ENCODE results near the gene CUX1. TPM values are rescaled to one million over a fixed set of nuclear protein-coding genes. Genes with fewer than 3 reads are reported as not detected.

CUX1 gene
- total RNA-seq, 3 donors from 2014 or later: 35.1 to 54.4 (median 41.1) TPM

DNA sequence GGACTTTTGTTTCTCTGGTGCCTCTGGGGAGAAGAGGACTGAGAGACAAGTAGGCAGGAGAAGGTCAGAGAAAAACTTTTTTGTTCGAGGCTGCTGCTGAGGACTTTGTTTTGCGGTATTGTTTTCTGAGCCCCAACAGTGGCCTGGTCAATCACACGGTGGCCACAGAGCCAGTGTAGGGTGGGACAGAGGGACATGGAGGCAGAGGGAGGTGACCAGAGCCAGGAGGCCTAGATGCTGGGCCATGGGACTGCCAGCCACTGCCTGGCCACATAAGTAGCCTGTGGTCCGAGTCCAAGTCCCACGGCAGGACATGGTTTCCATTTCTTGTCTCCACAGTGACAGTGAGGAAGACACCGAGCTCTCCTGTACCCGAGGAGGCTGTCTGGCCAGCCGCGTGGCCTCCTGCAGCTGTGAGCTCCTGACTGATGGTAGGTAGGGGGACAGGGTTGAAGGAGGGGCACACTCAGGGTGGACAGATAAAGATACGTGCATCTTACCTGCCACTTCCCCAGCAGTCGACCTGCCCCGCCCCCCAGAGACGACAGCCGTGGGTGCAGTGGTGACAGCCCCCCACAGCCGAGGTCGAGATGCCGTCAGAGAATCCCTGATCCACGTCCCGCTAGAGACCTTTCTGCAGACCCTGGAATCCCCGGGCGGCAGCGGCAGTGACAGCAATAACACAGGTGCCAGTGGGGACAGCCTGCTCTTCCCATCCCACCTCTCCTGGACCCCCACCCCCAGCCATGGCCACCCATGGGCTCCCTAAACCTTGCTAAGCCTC, 496.8 kb downstream of the CUX1 start:
- TF ChIP-seq POLR2AphosphoS5 (IDR thresholded peaks at IDR 0.05) (no peak), POLR2A (IDR thresholded peaks at IDR 0.05) (no peak)
- TF ChIP-seq, protein P1, sequence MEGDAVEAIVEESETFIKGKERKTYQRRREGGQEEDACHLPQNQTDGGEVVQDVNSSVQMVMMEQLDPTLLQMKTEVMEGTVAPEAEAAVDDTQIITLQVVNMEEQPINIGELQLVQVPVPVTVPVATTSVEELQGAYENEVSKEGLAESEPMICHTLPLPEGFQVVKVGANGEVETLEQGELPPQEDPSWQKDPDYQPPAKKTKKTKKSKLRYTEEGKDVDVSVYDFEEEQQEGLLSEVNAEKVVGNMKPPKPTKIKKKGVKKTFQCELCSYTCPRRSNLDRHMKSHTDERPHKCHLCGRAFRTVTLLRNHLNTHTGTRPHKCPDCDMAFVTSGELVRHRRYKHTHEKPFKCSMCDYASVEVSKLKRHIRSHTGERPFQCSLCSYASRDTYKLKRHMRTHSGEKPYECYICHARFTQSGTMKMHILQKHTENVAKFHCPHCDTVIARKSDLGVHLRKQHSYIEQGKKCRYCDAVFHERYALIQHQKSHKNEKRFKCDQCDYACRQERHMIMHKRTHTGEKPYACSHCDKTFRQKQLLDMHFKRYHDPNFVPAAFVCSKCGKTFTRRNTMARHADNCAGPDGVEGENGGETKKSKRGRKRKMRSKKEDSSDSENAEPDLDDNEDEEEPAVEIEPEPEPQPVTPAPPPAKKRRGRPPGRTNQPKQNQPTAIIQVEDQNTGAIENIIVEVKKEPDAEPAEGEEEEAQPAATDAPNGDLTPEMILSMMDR (IDR thresholded peaks at IDR 0.05): no peak

DNA sequence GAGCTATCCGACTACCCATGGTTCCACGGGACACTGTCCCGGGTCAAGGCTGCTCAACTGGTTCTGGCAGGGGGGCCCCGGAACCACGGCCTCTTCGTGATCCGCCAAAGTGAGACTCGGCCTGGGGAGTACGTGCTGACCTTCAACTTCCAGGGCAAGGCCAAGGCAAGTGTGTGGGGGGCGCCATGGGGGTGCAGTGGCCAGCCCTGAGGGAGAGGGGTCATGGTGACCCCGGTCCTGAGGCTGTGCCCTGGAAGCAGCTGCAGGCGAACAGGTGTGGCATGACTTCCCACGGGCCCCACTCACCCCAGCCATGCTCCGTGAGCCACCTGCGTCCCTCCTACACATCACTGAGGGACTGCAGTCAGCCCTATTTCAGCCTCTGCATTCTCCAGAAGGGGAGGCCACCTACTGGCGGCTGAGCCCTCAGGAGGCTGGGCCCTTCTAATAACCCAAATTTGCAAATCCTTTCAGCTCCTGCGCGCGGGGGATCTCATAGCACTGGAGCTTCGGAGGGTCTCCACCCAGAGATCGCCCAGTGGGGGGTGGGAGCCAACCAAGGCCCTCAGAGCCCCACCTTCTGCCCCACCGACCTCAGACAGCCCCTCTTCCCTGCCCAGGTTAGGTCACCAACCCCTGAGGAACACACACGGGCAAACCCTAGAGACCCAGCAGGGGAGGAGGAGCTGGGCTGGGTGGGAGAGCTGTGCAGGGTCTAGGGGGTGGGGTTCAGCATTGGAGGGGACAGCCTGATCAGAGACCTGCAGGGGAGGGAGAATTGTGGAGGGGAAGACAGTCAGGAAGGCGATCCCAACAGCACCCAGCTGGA, 500.0 kb downstream of the CUX1 start:
- TF ChIP-seq POLR2AphosphoS5 (IDR thresholded peaks at IDR 0.05) (no peak), POLR2A (IDR thresholded peaks at IDR 0.05) (no peak)
- TF ChIP-seq, protein P1 (IDR thresholded peaks at IDR 0.05): no peak
- intact Hi-C loops (cut with DNase I; ENCODE audit: low total_unique reads): no loop called here
- Histone ChIP-seq H3K27ac (no peak overlapping the region), H3K4me1 (no peaks in the 10 kb centered on the region), H3K4me3 (no peak overlapping the region), H3K36me3 (no peaks in the 10 kb centered on the region), H3K27me3 (no peaks in the 10 kb centered on the region), H3K9me3 (no peaks in the 10 kb centered on the region)
- DNase-seq (ENCODE audit: low spot score in 2 of 2): no peak

More for the DNA sequence above, 496.8 kb downstream of the CUX1 start:
- H3K27ac ChIP-seq: no peak overlapping the region
- H3K9me3 ChIP-seq: no peaks in the 10 kb centered on the region
- no peak overlapping the region for H3K4me3 ChIP-seq
- no peaks in the 10 kb centered on the region for H3K36me3 ChIP-seq
- no peaks in the 10 kb centered on the region for H3K27me3 ChIP-seq
- no peak for DNase-seq (ENCODE audit: low spot score in 2 of 2)
- intact Hi-C loops (cut with DNase I; ENCODE audit: low total_unique reads): no loop called here
- no peaks in the 10 kb centered on the region for H3K4me1 ChIP-seq

GRCh38 chr7:102318482-102318971, 501.1 kb downstream of the CUX1 start:
- Histone ChIP-seq H3K27ac (peak overlapping the region in 1 of 2 donors; percentile 35), H3K36me3 (no peaks in the 10 kb centered on the region), H3K4me3 (no peak overlapping the region), H3K27me3 (no peaks in the 10 kb centered on the region), H3K9me3 (no peaks in the 10 kb centered on the region), H3K4me1 (no peaks in the 10 kb centered on the region)
- intact Hi-C loops (cut with DNase I; ENCODE audit: low total_unique reads): no loop called here
- TF ChIP-seq POLR2AphosphoS5 (IDR thresholded peaks at IDR 0.05) (no peak), POLR2A (IDR thresholded peaks at IDR 0.05) (no peak)
- TF ChIP-seq, protein P1 (IDR thresholded peaks at IDR 0.05): peak in 1 of 3 donors; percentile 9
- no peak for DNase-seq (ENCODE audit: low spot score in 2 of 2)

- intact Hi-C loops (cut with DNase I; ENCODE audit: low total_unique reads): no loop called here
- Histone ChIP-seq H3K4me1 (no peaks in the 10 kb centered on the region), H3K36me3 (no peaks in the 10 kb centered on the region), H3K4me3 (no peak overlapping the region), H3K9me3 (no peaks in the 10 kb centered on the region), H3K27me3 (no peaks in the 10 kb centered on the region), H3K27ac (peak overlapping the region in 1 of 2 donors; percentile 35)
- TF ChIP-seq POLR2AphosphoS5 (IDR thresholded peaks at IDR 0.05): no peak
- TF ChIP-seq POLR2A (IDR thresholded peaks at IDR 0.05): no peak
- TF ChIP-seq, protein P1 (IDR thresholded peaks at IDR 0.05): no peak
- DNase-seq (ENCODE audit: low spot score in 2 of 2): no peak
Measured at GRCh38 chr7:102319671-102320070, 502.2 kb downstream of the CUX1 start.

DNA sequence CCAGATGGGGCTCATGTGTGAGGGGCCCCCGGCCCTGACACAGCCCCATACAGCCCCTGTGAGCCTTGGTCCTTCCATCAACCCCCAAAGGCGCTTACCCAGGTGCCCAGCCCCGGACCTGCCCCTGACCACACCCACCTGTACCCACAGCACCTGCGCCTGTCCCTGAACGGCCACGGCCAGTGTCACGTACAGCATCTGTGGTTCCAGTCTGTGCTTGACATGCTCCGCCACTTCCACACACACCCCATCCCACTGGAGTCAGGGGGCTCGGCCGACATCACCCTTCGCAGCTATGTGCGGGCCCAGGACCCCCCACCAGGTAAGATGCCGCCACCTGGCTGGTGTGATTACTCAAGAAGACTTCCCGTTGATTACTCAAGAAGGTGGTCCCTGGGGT, 502.8 kb downstream of the CUX1 start:
- H3K9me3 ChIP-seq: no peaks in the 10 kb centered on the region
- intact Hi-C loops (cut with DNase I; ENCODE audit: low total_unique reads): no loop called here
- H3K36me3 ChIP-seq: no peaks in the 10 kb centered on the region
- H3K4me3 ChIP-seq: no peak overlapping the region
- H3K27ac ChIP-seq: no peak overlapping the region
- no peaks in the 10 kb centered on the region for H3K27me3 ChIP-seq
- no peaks in the 10 kb centered on the region for H3K4me1 ChIP-seq
- TF ChIP-seq POLR2A (IDR thresholded peaks at IDR 0.05) (no peak), POLR2AphosphoS5 (IDR thresholded peaks at IDR 0.05) (no peak)
- TF ChIP-seq, protein P1 (IDR thresholded peaks at IDR 0.05): no peak
- no peak for DNase-seq (ENCODE audit: low spot score in 2 of 2)

Measured in breast epithelium (tissue), 4 donors.